PC-3 (cell line): ENCODE data around the gene EEIG2.

ENCODE experiments used
- CTCF ChIP-seq: fragments of 300-600 bp; sonication (generic); conservative IDR thresholded peaks from 2 replicates; pipeline ENCODE4 v1.5.1; 2017; ENCODE audit warnings: antibody characterized with exemption, low read depth, mild to moderate bottlenecking, low read length
- EZH2phosphoT487 ChIP-seq: fragments of 300-600 bp; sonication (generic); IDR thresholded peaks from 2 replicates; pipeline ENCODE4 v1.6.1; 2018; ENCODE audit warnings: mild to moderate bottlenecking, antibody characterized with exemption, low read length, borderline replicate concordance

DNA sequence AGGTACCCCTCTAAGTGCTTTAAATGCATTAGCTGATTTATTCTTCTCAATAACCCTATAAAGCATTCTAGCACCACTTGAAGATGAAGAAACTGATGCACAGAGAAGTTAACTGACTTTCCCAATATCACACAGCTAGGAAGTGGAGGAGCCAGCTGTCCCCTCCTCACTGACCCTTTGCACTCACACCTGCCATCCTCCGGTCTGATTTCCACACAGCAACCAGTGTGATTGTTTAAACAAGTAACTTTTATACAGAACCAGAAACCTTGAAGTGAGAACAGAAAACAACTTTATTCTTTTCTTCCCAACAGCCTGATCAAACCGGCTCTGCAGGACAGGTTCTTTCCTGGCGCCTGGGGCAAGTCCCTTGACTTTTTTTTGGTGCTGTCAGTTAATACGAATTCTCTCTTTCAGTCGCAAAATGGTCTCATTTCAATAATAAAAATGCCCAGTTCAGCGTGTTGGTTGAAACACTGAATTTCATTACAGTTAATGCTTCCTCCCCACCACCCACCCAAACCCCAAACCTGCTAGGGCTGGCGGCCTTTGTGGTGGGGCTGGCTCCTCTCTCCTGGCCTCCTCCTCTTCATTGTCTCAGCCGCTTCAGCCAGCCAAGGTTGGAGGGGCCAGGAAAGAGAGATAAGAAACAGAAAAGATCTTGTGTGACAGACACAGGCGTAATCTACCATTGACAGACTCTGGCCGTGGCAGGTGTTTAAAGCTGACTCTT, 26.4 kb upstream of the EEIG2 start:
- TF ChIP-seq CTCF (no peak), EZH2phosphoT487 (no peak)
